Liver (tissue), 9 donors: ENCODE data around the gene EPB41L3. TPM values are rescaled to one million over a fixed set of nuclear protein-coding genes. Genes with fewer than 3 reads are reported as not detected.

Experiments
- DNase-seq: peaks from one replicate; pipeline ENCODE4 v3.0.0-alpha.2; 2017; ENCODE audit warnings: low spot score
- H3K27ac ChIP-seq, 2 donors: one replicate each; pipeline ENCODE4 v1.7.0; 2013; ENCODE audit warnings: inconsistent platforms in 2 of 2, low read length in 2 of 2, control low read depth in 1 of 2, low read depth in 1 of 2, mild to moderate bottlenecking in 1 of 2
- H3K27me3 ChIP-seq, 4 donors: one replicate each; pipeline versions ENCODE4 v1.6.1 to v1.7.0; 2013; ENCODE audit warnings: low read length in 3 of 4, inconsistent platforms in 1 of 4, mild to moderate bottlenecking in 1 of 4, moderate library complexity in 1 of 4; ENCODE audit not compliant: control insufficient read depth in 4 of 4, insufficient read depth in 4 of 4
- H3K36me3 ChIP-seq, 4 donors: one replicate each; pipeline versions ENCODE4 v1.6.1 to v1.7.0; 2013; ENCODE audit warnings: low read length in 3 of 4, mild to moderate bottlenecking in 3 of 4, low read depth in 1 of 4, moderate library complexity in 1 of 4; ENCODE audit not compliant: control insufficient read depth in 4 of 4, insufficient read depth in 3 of 4
- H3K4me1 ChIP-seq, 4 donors: one replicate each; pipeline versions ENCODE4 v1.6.1 to v1.7.0; 2013; ENCODE audit warnings: low read length in 3 of 4, mild to moderate bottlenecking in 3 of 4, moderate library complexity in 1 of 4; ENCODE audit not compliant: control insufficient read depth in 4 of 4, insufficient read depth in 4 of 4
- H3K4me3 ChIP-seq, 3 donors: one replicate each; pipeline versions ENCODE4 v1.6.1 to v1.7.0; 2013; ENCODE audit warnings: low read length in 3 of 3, control low read depth in 1 of 3, low read depth in 1 of 3, mild to moderate bottlenecking in 1 of 3
- H3K9ac ChIP-seq, 2 donors: one replicate each; pipeline ENCODE4 v1.7.0; 2013; ENCODE audit warnings: low read length in 2 of 2, mild to moderate bottlenecking in 2 of 2, moderate library complexity in 2 of 2, control low read depth in 1 of 2, low read depth in 1 of 2
- H3K9me3 ChIP-seq, 4 donors: one replicate each; pipeline versions ENCODE4 v1.6.1 to v1.7.0; 2013; ENCODE audit warnings: low read length in 3 of 4; ENCODE audit not compliant: control insufficient read depth in 4 of 4
- ATF3 ChIP-seq: IDR thresholded peaks from 2 replicates; pipeline ENCODE4 v1.6.1; 2016; ENCODE audit warnings: antibody characterized with exemption
- CTCF ChIP-seq: fragments of 150-350 bp; IDR thresholded peaks from 2 replicates; pipeline ENCODE4 v1.5.1; 2017; ENCODE audit warnings: improper control_type of control experiment, low read depth, low read length; ENCODE audit not compliant: missing input control
- EGR1 ChIP-seq, 2 donors: IDR thresholded peaks; 2 replicates each; pipeline ENCODE4 v1.6.1; 2016 to 2018; ENCODE audit warnings: antibody characterized with exemption in 2 of 2, low read depth in 2 of 2
- FOXA1 ChIP-seq: IDR thresholded peaks from 2 replicates; pipeline ENCODE4 v1.6.1; 2016; ENCODE audit warnings: antibody characterized with exemption
- FOXA2 ChIP-seq: IDR thresholded peaks from 2 replicates; pipeline ENCODE4 v1.6.1; 2016; ENCODE audit warnings: antibody characterized with exemption
- GABPA ChIP-seq, 2 donors: IDR thresholded peaks in 1 of 2; conservative IDR thresholded peaks in 1 of 2; 2 replicates each; pipeline ENCODE4 v1.6.1; 2016; ENCODE audit warnings: antibody characterized with exemption in 2 of 2, mild to moderate bottlenecking in 1 of 2, moderate library complexity in 1 of 2
- HNF4A ChIP-seq, 2 donors: conservative IDR thresholded peaks; 2 replicates each; pipeline ENCODE4 v1.6.1; 2016; ENCODE audit warnings: antibody characterized with exemption in 2 of 2, mild to moderate bottlenecking in 2 of 2
- HNF4G ChIP-seq: IDR thresholded peaks from 2 replicates; pipeline ENCODE4 v1.6.1; 2016; ENCODE audit warnings: antibody characterized with exemption
- JUND ChIP-seq, 2 donors: IDR thresholded peaks; 2 replicates each; pipeline ENCODE4 v1.6.1; 2016; ENCODE audit warnings: antibody characterized with exemption in 2 of 2
- NR2F2 ChIP-seq: IDR thresholded peaks from 2 replicates; pipeline ENCODE4 v1.6.1; 2016; ENCODE audit warnings: antibody characterized with exemption
- RAD21 ChIP-seq, 2 donors: IDR thresholded peaks; 2 replicates each; pipeline ENCODE4 v1.6.1; 2016; ENCODE audit warnings: antibody characterized with exemption in 2 of 2, mild to moderate bottlenecking in 2 of 2
- RXRA ChIP-seq, 2 donors: IDR thresholded peaks; 2 replicates each; pipeline ENCODE4 v1.6.1; 2017 to 2018; ENCODE audit warnings: antibody characterized with exemption in 2 of 2, mild to moderate bottlenecking in 1 of 2
- SP1 ChIP-seq: IDR thresholded peaks from 2 replicates; pipeline ENCODE4 v1.6.1; 2018; ENCODE audit warnings: antibody characterized with exemption, mild to moderate bottlenecking
- TAF1 ChIP-seq: conservative IDR thresholded peaks from 2 replicates; pipeline ENCODE4 v1.6.1; 2016; ENCODE audit warnings: antibody characterized with exemption, mild to moderate bottlenecking
- YY1 ChIP-seq: IDR thresholded peaks from 2 replicates; pipeline ENCODE4 v1.6.1; 2016; ENCODE audit warnings: antibody characterized with exemption, mild to moderate bottlenecking
- WGBS: extraction: QIAGEN DNeasy Blood & Tissue Kit; methylation state at CpG from one replicate; pipeline ENCODE4 v1.1.7; 2013; 5-methylcytosine and 5-hydroxymethylcytosine counted together
- polyA plus RNA-seq, 2 donors: library from polyadenylated mRNA; stranded (reverse) in 1 of 2; unstranded in 1 of 2; fragments of 200-250 nt in 1 of 2; fragments of >200 nt in 1 of 2; fragmentation: Nextera tagmentation in 1 of 2; extraction: Ambion mirVana in 1 of 2; gene quantifications; one replicate each; pipeline versions ENCODE4 v1.2.1 to v1.2.3, GENCODE V29; 2013 to 2015
- total RNA-seq, 2 donors: library from RNA; depleted of rRNA; stranded (reverse); fragments of >200 nt; gene quantifications; one replicate each; pipeline ENCODE4 v1.2.3, GENCODE V29; 2014
- TF ChIP-seq, protein P1 (sequence below): IDR thresholded peaks from 2 replicates; pipeline ENCODE4 v1.6.1; 2016; ENCODE audit warnings: antibody characterized with exemption
- TF ChIP-seq, protein P2 (sequence below): IDR thresholded peaks from 2 replicates; pipeline ENCODE4 v1.6.1; 2016; ENCODE audit warnings: antibody characterized with exemption, mild to moderate bottlenecking
- TF ChIP-seq, protein P3 (sequence below): IDR thresholded peaks from 2 replicates; pipeline ENCODE4 v1.6.1; 2016; ENCODE audit warnings: antibody characterized with exemption
- donor health status: healthy.
- donor health status: healthy.
- donor health status: healthy.
- donor health status: healthy.
- donor health status: healthy.

The EPB41L3 gene
- total and polyA plus RNA-seq, 4 donors, result 1.4 to 14.5 (median 5.1) TPM

DNA sequence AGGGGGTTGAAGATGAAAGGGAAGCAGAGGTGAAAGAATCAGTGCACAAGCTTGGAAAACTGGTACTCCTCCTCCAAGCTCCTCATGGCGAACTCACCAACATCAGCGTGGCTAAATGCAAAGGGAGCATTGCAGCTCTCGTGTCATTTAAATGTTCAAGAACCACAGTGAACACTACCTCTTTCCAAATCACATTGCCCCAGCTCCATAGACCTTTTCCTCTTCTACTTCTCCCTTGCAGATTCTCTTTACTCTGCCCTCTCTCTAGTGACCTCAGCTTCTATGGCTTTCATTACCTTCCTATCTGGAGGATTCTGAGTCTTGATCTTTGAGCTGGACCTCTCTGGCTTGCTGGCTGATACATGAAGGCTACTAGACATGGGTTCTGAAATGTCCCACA, 14.3 kb downstream of the EPB41L3 start:
- Histone ChIP-seq H3K27ac (no peak overlapping the region), H3K4me1 (no peaks in the 10 kb centered on the region), H3K9me3 (no peaks in the 10 kb centered on the region), H3K27me3 (peaks cover 0 to 4% (median 0%) of the 10 kb centered on the region in 4 donors), H3K4me3 (no peak overlapping the region), H3K36me3 (no peaks in the 10 kb centered on the region), H3K9ac (no peak overlapping the region)
- no peak for DNase-seq
- 91% methylated on average over 3 of the region's 3 CpGs for WGBS
- TF ChIP-seq JUND (IDR thresholded peaks at IDR 0.05), result no peak
- TF ChIP-seq GABPA (IDR thresholded peaks at IDR 0.05 in 1 of 2, conservative IDR thresholded peaks at IDR 0.05 in 1 of 2), result no peak
- TF ChIP-seq SP1, result no peak
- TF ChIP-seq RXRA (IDR thresholded peaks at IDR 0.05), result no peak
- TF ChIP-seq ATF3, result no peak
- TF ChIP-seq EGR1 (IDR thresholded peaks at IDR 0.05; ENCODE audit: low read depth in 2 of 2), result no peak
- TF ChIP-seq FOXA2, result no peak
- TF ChIP-seq, protein P1, sequence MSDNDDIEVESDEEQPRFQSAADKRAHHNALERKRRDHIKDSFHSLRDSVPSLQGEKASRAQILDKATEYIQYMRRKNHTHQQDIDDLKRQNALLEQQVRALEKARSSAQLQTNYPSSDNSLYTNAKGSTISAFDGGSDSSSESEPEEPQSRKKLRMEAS, result no peak
- no peak for TF ChIP-seq CTCF
- no peak for TF ChIP-seq HNF4A (conservative IDR thresholded peaks at IDR 0.05)
- TF ChIP-seq, protein P2, sequence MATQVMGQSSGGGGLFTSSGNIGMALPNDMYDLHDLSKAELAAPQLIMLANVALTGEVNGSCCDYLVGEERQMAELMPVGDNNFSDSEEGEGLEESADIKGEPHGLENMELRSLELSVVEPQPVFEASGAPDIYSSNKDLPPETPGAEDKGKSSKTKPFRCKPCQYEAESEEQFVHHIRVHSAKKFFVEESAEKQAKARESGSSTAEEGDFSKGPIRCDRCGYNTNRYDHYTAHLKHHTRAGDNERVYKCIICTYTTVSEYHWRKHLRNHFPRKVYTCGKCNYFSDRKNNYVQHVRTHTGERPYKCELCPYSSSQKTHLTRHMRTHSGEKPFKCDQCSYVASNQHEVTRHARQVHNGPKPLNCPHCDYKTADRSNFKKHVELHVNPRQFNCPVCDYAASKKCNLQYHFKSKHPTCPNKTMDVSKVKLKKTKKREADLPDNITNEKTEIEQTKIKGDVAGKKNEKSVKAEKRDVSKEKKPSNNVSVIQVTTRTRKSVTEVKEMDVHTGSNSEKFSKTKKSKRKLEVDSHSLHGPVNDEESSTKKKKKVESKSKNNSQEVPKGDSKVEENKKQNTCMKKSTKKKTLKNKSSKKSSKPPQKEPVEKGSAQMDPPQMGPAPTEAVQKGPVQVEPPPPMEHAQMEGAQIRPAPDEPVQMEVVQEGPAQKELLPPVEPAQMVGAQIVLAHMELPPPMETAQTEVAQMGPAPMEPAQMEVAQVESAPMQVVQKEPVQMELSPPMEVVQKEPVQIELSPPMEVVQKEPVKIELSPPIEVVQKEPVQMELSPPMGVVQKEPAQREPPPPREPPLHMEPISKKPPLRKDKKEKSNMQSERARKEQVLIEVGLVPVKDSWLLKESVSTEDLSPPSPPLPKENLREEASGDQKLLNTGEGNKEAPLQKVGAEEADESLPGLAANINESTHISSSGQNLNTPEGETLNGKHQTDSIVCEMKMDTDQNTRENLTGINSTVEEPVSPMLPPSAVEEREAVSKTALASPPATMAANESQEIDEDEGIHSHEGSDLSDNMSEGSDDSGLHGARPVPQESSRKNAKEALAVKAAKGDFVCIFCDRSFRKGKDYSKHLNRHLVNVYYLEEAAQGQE, result no peak
- TF ChIP-seq YY1, result no peak
- no peak for TF ChIP-seq FOXA1
- no peak for TF ChIP-seq NR2F2
- TF ChIP-seq, protein P3, sequence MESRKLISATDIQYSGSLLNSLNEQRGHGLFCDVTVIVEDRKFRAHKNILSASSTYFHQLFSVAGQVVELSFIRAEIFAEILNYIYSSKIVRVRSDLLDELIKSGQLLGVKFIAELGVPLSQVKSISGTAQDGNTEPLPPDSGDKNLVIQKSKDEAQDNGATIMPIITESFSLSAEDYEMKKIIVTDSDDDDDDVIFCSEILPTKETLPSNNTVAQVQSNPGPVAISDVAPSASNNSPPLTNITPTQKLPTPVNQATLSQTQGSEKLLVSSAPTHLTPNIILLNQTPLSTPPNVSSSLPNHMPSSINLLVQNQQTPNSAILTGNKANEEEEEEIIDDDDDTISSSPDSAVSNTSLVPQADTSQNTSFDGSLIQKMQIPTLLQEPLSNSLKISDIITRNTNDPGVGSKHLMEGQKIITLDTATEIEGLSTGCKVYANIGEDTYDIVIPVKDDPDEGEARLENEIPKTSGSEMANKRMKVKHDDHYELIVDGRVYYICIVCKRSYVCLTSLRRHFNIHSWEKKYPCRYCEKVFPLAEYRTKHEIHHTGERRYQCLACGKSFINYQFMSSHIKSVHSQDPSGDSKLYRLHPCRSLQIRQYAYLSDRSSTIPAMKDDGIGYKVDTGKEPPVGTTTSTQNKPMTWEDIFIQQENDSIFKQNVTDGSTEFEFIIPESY, result no peak
- no peak for TF ChIP-seq HNF4G
- TF ChIP-seq RAD21 (IDR thresholded peaks at IDR 0.05), result no peak
- no peak for TF ChIP-seq TAF1
